Panc1 (cell line): ENCODE measurements around the gene IL11.

Source experiments
- REST ChIP-seq, 2 experiments: IDR thresholded peaks; 2 replicates each; pipeline ENCODE4 v1.6.1; 2011 to 2012; ENCODE audit warnings: low read depth in 2 of 2, control low read depth in 1 of 2, low read length in 1 of 2, mild to moderate bottlenecking in 1 of 2, moderate library complexity in 1 of 2; ENCODE audit not compliant: insufficient read depth in 1 of 2
- SIN3A ChIP-seq: IDR thresholded peaks from 2 replicates; pipeline ENCODE4 v1.6.1; 2012; ENCODE audit warnings: low read depth, mild to moderate bottlenecking, low read length, moderate library complexity, borderline replicate concordance; ENCODE audit not compliant: insufficient read depth
- TCF7L2 ChIP-seq: IDR thresholded peaks from 2 replicates; pipeline ENCODE4 v1.6.1; 2011; ENCODE audit warnings: mild to moderate bottlenecking, low read depth, low read length, inconsistent platforms
- TF ChIP-seq, protein P1 (sequence below): fragments of 450-650 bp; IDR thresholded peaks from 2 replicates; pipeline ENCODE4 v1.5.1; 2017; ENCODE audit warnings: mild to moderate bottlenecking

- TF ChIP-seq, protein P1, sequence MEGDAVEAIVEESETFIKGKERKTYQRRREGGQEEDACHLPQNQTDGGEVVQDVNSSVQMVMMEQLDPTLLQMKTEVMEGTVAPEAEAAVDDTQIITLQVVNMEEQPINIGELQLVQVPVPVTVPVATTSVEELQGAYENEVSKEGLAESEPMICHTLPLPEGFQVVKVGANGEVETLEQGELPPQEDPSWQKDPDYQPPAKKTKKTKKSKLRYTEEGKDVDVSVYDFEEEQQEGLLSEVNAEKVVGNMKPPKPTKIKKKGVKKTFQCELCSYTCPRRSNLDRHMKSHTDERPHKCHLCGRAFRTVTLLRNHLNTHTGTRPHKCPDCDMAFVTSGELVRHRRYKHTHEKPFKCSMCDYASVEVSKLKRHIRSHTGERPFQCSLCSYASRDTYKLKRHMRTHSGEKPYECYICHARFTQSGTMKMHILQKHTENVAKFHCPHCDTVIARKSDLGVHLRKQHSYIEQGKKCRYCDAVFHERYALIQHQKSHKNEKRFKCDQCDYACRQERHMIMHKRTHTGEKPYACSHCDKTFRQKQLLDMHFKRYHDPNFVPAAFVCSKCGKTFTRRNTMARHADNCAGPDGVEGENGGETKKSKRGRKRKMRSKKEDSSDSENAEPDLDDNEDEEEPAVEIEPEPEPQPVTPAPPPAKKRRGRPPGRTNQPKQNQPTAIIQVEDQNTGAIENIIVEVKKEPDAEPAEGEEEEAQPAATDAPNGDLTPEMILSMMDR: no peak
- TF ChIP-seq TCF7L2 (no peak), SIN3A (no peak), REST (IDR thresholded peaks at IDR 0.05; ENCODE audit: insufficient read depth in 1 of 2, low read depth in 2 of 2, low read length in 1 of 2) (no peak)
These were observed 49.3 kb downstream of the IL11 start for GRCh38 chr19:55320844-55321419.
